Suprapubic skin (tissue), 4 donors: ENCODE measurements around the gene SCGN. TPM values are rescaled to one million over a fixed set of nuclear protein-coding genes. Genes with fewer than 3 reads are reported as not detected.

ENCODE experiments used
- DNase-seq, 2 donors: peaks; one replicate each; pipeline ENCODE4 v3.0.0-alpha.2; 2019; ENCODE audit warnings: low spot score in 2 of 2
- H3K27ac ChIP-seq: fragments of 200-600 bp; sonication (generic); one replicate; pipeline ENCODE4 v1.5.1; 2019
- H3K27me3 ChIP-seq: fragments of 200-600 bp; sonication (generic); one replicate; pipeline ENCODE4 v1.5.1; 2019
- H3K36me3 ChIP-seq: fragments of 200-600 bp; sonication (generic); one replicate; pipeline ENCODE4 v1.5.1; 2019
- H3K4me1 ChIP-seq: fragments of 200-600 bp; sonication (generic); one replicate; pipeline ENCODE4 v1.5.1; 2019
- H3K4me3 ChIP-seq: fragments of 200-600 bp; sonication (generic); one replicate; pipeline ENCODE4 v1.5.1; 2019; ENCODE audit warnings: mild to moderate bottlenecking
- H3K9me3 ChIP-seq: fragments of 200-600 bp; sonication (generic); one replicate; pipeline ENCODE4 v1.5.1; 2019
- CTCF ChIP-seq, 2 donors: fragments of 200-600 bp in 1 of 2; fragments of 450-650 bp in 1 of 2; sonication (generic) in 1 of 2; IDR thresholded peaks; one replicate each; pipeline ENCODE4 v1.5.1; 2016 to 2019; ENCODE audit warnings: antibody characterized with exemption in 2 of 2, mild to moderate bottlenecking in 1 of 2, moderate library complexity in 1 of 2
- EP300 ChIP-seq: sonication (generic); formaldehyde crosslinking; IDR thresholded peaks from one replicate; pipeline ENCODE4 v1.6.1; 2017; ENCODE audit warnings: antibody characterized with exemption
- POLR2A ChIP-seq, 2 donors: fragments of 450-650 bp; IDR thresholded peaks; one replicate each; pipeline ENCODE4 v1.6.1; 2017; ENCODE audit warnings: antibody characterized with exemption in 2 of 2, mild to moderate bottlenecking in 2 of 2, moderate library complexity in 2 of 2
- POLR2AphosphoS5 ChIP-seq, 3 donors: sonication (generic); formaldehyde crosslinking; IDR thresholded peaks; one replicate each; pipeline ENCODE4 v1.6.1; 2017; ENCODE audit warnings: antibody characterized with exemption in 3 of 3
- WGBS: methylation state at CpG from one replicate; pipeline ENCODE4 v1.1.5; 2018; 5-methylcytosine and 5-hydroxymethylcytosine counted together
- total RNA-seq, 4 donors: library from RNA; depleted of rRNA; stranded (reverse); fragments of >200 nt; gene quantifications; one replicate each; pipeline ENCODE4 v1.1.0, GENCODE V29; 2016

Gene SCGN
- total RNA-seq, 4 donors from 2014 or later: 0.34 TPM; not detected in 3

DNA sequence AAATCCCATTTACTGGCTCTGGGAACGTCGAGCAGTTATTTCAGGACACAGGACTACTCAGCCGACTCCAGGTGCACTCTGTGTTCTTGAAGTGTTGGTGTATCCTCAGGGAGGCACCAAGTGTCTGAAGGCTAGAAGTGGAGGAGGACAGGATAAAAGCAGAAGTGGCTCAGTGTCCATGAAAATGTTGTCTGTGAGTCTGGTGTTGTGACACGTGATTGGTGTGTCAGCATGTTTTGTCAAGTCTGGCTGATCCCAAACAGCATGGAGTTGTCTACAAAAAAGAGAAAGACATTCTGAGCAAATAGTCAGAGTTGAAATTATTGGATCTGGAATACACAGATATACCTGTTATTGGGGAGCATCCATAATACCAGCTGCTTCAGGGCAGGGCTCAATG, 30.3 kb downstream of the SCGN start:
- no peak for DNase-seq

DNA sequence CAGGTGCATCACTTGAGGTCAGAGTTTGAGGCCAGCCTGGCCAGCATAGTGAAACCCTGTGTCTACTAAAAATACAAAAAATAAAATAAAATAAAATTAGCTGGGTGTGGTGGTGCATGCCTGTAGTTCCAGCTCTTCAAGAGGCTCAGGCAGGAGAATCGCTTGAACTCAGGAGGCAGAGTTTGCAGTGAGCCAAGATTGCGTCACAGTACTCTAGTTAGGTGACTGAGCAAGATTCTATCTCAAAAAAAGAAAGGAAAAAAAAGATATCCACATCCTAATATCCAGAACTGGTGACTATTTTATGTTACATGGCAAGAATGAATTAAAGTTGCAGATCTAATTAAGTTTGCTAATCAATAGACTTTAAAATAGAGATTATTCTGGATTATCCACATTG, 32.5 kb downstream of the SCGN start:
- Histone ChIP-seq H3K27me3 (peaks cover 5% of the 10 kb centered on the region), H3K9me3 (no peaks in the 10 kb centered on the region)
- TF ChIP-seq CTCF (IDR thresholded peaks at IDR 0.05) (no peak), POLR2A (IDR thresholded peaks at IDR 0.05) (no peak), EP300 (no peak), POLR2AphosphoS5 (IDR thresholded peaks at IDR 0.05) (no peak)

More for the DNA sequence above, 30.3 kb downstream of the SCGN start:
- WGBS: 55% methylated on average over 4 of the region's 4 CpGs
- no peak for TF ChIP-seq POLR2A (IDR thresholded peaks at IDR 0.05)
- no peak for TF ChIP-seq EP300
- no peak for TF ChIP-seq POLR2AphosphoS5 (IDR thresholded peaks at IDR 0.05)
- no peak for TF ChIP-seq CTCF (IDR thresholded peaks at IDR 0.05)
- H3K27me3 ChIP-seq: no peaks in the 10 kb centered on the region
- H3K27ac ChIP-seq: no peak overlapping the region
- H3K4me3 ChIP-seq: no peak overlapping the region
- no peaks in the 10 kb centered on the region for H3K9me3 ChIP-seq
- no peaks in the 10 kb centered on the region for H3K36me3 ChIP-seq
- no peaks in the 10 kb centered on the region for H3K4me1 ChIP-seq

DNA sequence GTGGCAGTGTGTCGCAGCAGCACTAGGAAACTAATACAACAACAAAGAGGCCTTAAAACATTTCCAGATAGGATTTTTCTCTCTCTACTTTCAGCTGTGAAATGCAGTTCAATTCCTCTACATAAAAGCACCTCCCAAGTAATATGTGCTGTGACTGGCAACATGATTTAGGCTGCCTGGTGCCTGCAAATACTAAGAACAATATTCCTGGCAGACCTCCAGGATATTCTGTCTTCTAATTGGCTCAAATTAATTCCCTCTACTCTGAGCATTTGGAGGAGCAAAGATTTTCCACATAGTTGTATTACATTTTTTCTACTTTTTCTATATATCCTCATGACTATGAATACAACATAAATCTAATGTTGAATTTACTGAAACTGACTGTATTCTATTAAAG, 33.2 kb downstream of the SCGN start:
- DNase-seq: no peak
- TF ChIP-seq POLR2A (IDR thresholded peaks at IDR 0.05) (no peak), EP300 (no peak), CTCF (IDR thresholded peaks at IDR 0.05) (no peak), POLR2AphosphoS5 (IDR thresholded peaks at IDR 0.05) (no peak)
- Histone ChIP-seq H3K4me1 (no peaks in the 10 kb centered on the region), H3K4me3 (no peak overlapping the region), H3K27ac (no peak overlapping the region), H3K36me3 (no peaks in the 10 kb centered on the region), H3K27me3 (peaks cover 5% of the 10 kb centered on the region), H3K9me3 (no peaks in the 10 kb centered on the region)
- WGBS: 0% methylated on average over 1 of the region's 1 CpG

More for the DNA sequence above, 32.5 kb downstream of the SCGN start:
- H3K4me3 ChIP-seq: no peak overlapping the region
- H3K4me1 ChIP-seq: no peaks in the 10 kb centered on the region
- no peak overlapping the region for H3K27ac ChIP-seq
- 38% methylated on average over 2 of the region's 2 CpGs for WGBS
- no peak for DNase-seq
- no peaks in the 10 kb centered on the region for H3K36me3 ChIP-seq

DNA sequence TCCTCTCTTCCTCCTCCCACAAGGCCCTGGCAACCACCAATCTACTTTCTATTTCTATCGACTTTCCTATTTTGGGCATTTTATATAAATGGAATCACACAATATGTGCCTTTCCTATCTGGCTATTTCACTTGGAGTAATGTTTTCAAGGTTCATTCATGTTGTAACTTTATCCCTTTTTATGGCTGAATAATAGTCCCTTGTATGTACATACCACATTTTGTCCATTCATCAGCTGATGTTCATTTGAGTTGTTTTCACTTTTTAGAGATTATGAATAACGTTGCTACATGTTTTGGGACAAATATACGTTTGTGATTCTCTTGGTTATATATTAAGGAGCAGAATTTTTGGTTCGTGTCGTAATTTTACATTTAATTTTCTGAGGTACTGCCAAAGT, 33.9 kb downstream of the SCGN start:
- 68% methylated on average over 5 of the region's 5 CpGs for WGBS

GRCh38 chr6:25686856-25687255, 34.8 kb downstream of the SCGN start:
- TF ChIP-seq CTCF (IDR thresholded peaks at IDR 0.05): no peak
- TF ChIP-seq EP300: no peak
- no peak for TF ChIP-seq POLR2AphosphoS5 (IDR thresholded peaks at IDR 0.05)
- no peak for TF ChIP-seq POLR2A (IDR thresholded peaks at IDR 0.05)
- Histone ChIP-seq H3K36me3 (no peaks in the 10 kb centered on the region), H3K4me1 (no peaks in the 10 kb centered on the region), H3K4me3 (no peak overlapping the region), H3K27ac (no peak overlapping the region), H3K27me3 (peaks cover 5% of the 10 kb centered on the region), H3K9me3 (no peaks in the 10 kb centered on the region)
- DNase-seq: no peak

More for the DNA sequence above, 33.9 kb downstream of the SCGN start:
- Histone ChIP-seq H3K9me3 (no peaks in the 10 kb centered on the region), H3K27ac (no peak overlapping the region), H3K4me1 (no peaks in the 10 kb centered on the region), H3K36me3 (no peaks in the 10 kb centered on the region), H3K27me3 (peaks cover 5% of the 10 kb centered on the region), H3K4me3 (no peak overlapping the region)
- TF ChIP-seq EP300 (no peak), POLR2AphosphoS5 (IDR thresholded peaks at IDR 0.05) (no peak), POLR2A (IDR thresholded peaks at IDR 0.05) (no peak), CTCF (IDR thresholded peaks at IDR 0.05) (no peak)
- DNase-seq: no peak
